ENCODE results near the gene ACSF3. TPM values are rescaled to one million over a fixed set of nuclear protein-coding genes. Genes with fewer than 3 reads are reported as not detected.

ACSF3 gene
- total RNA-seq, 2 experiments from 2014 or later: 44.7 to 49.5 TPM

GRCh38 chr16:89052191-89052889, 41.3 kb upstream of the ACSF3 start:
- intact Hi-C loops (cut with DNase I, micrococcal nuclease): no loop called here
- ChIA-PET CTCF (no interaction called here), POLR2A (no interaction called here)
- Mint-ChIP-seq H3K9me3 (no peaks in the 10 kb centered on the region), H3K36me3 (ENCODE audit: low read depth) (no peaks in the 10 kb centered on the region), H3K27ac (no peak overlapping the region), H3K27me3 (no peaks in the 10 kb centered on the region), H3K4me3 (no peak overlapping the region), H3K4me1 (ENCODE audit: low read depth) (no peaks in the 10 kb centered on the region)
- Histone ChIP-seq H3K9me3 (ENCODE audit: control insufficient read depth in 1 of 2, insufficient read depth in 1 of 2, low read length in 2 of 2) (no peaks in the 10 kb centered on the region), H3K27me3 (ENCODE audit: control insufficient read depth in 1 of 2, insufficient read depth in 2 of 2, low read length in 2 of 2) (no peaks in the 10 kb centered on the region), H3K27ac (ENCODE audit: low read depth in 1 of 2, low read length in 2 of 2) (no peak overlapping the region), H3K4me3 (ENCODE audit: low read length) (no peak overlapping the region), H3K36me3 (ENCODE audit: insufficient read depth, low read length) (no peaks in the 10 kb centered on the region), H3K4me1 (ENCODE audit: insufficient read depth, low read length) (peaks cover 16% of the 10 kb centered on the region)
- no peak for TF ChIP-seq CTCF (IDR thresholded peaks at IDR 0.05)
- DNase-seq (peak in 1 of 14 experiments; percentile 37), ATAC-seq (ENCODE audit: poor library complexity) (no peak)

GRCh38 chr16:89052890-89053724, 40.5 kb upstream of the ACSF3 start:
- no peaks in the 10 kb centered on the region for H3K27me3 Mint-ChIP-seq
- no peak overlapping the region for H3K27ac ChIP-seq (ENCODE audit: low read depth in 1 of 2, low read length in 2 of 2)
- H3K4me3 Mint-ChIP-seq: no peak overlapping the region
- peak in 4 of 14 experiments; percentile 19 to 66 (median 25) for DNase-seq
- H3K9me3 Mint-ChIP-seq: no peaks in the 10 kb centered on the region
- H3K36me3 ChIP-seq (ENCODE audit: insufficient read depth, low read length): no peaks in the 10 kb centered on the region
- ChIA-PET POLR2A (no interaction called here), CTCF (no interaction called here)
- peaks cover 16% of the 10 kb centered on the region for H3K4me1 ChIP-seq (ENCODE audit: insufficient read depth, low read length)
- H3K36me3 Mint-ChIP-seq (ENCODE audit: low read depth): no peaks in the 10 kb centered on the region
- H3K4me1 Mint-ChIP-seq (ENCODE audit: low read depth): no peaks in the 10 kb centered on the region
- H3K9me3 ChIP-seq (ENCODE audit: control insufficient read depth in 1 of 2, insufficient read depth in 1 of 2, low read length in 2 of 2): no peaks in the 10 kb centered on the region
- H3K4me3 ChIP-seq (ENCODE audit: low read length): no peak overlapping the region
- H3K27ac Mint-ChIP-seq: no peak overlapping the region
- ATAC-seq (ENCODE audit: poor library complexity): no peak
- no peak for TF ChIP-seq CTCF (IDR thresholded peaks at IDR 0.05)
- intact Hi-C loops (cut with DNase I, micrococcal nuclease): no loop called here
- no peaks in the 10 kb centered on the region for H3K27me3 ChIP-seq (ENCODE audit: control insufficient read depth in 1 of 2, insufficient read depth in 2 of 2, low read length in 2 of 2)

- TF ChIP-seq CTCF (IDR thresholded peaks at IDR 0.05): no peak
- POLR2A ChIA-PET: no interaction called here
- ATAC-seq (ENCODE audit: poor library complexity) (no peak), DNase-seq (no peak)
- peaks cover 16% of the 10 kb centered on the region for H3K4me1 ChIP-seq (ENCODE audit: insufficient read depth, low read length)
- CTCF ChIA-PET: no interaction called here
- H3K36me3 ChIP-seq (ENCODE audit: insufficient read depth, low read length): no peaks in the 10 kb centered on the region
- Mint-ChIP-seq H3K36me3 (ENCODE audit: low read depth) (no peaks in the 10 kb centered on the region), H3K9me3 (no peaks in the 10 kb centered on the region), H3K4me3 (no peak overlapping the region), H3K27me3 (no peaks in the 10 kb centered on the region), H3K27ac (no peak overlapping the region), H3K4me1 (ENCODE audit: low read depth) (no peaks in the 10 kb centered on the region)
- no peak overlapping the region for H3K4me3 ChIP-seq (ENCODE audit: low read length)
- no peaks in the 10 kb centered on the region for H3K27me3 ChIP-seq (ENCODE audit: control insufficient read depth in 1 of 2, insufficient read depth in 2 of 2, low read length in 2 of 2)
- intact Hi-C loops (cut with DNase I, micrococcal nuclease): no loop called here
- peaks cover 0 to 6% of the 10 kb centered on the region in 2 experiments for H3K9me3 ChIP-seq (ENCODE audit: control insufficient read depth in 1 of 2, insufficient read depth in 1 of 2, low read length in 2 of 2)
- H3K27ac ChIP-seq (ENCODE audit: low read depth in 1 of 2, low read length in 2 of 2): no peak overlapping the region
These were observed 40.0 kb upstream of the ACSF3 start for GRCh38 chr16:89053725-89054029.

Data from CD4-positive, alpha-beta T cell (primary cell).